HCT116 (cell line): Measurements from ENCODE around the gene ZSCAN16. TPM values are rescaled to one million over a fixed set of nuclear protein-coding genes. Genes with fewer than 3 reads are reported as not detected.

Experiments
- ATAC-seq: fragments of 200-7000 bp; cut with Tn5 transposase; 2 replicates; pipeline ENCODE4 v1.9.1; 2020; ENCODE audit warnings: mild to moderate bottlenecking, moderate library complexity
- BruUV-seq: library from RNA; stranded (reverse); fragments of 400-500 nt; replicated peaks from 2 replicates; lab custom pipeline; 2021; lab: Mats Ljungman, UMichigan
- CTCF ChIA-PET: fragments of 300-600 bp; sonication (Branson Sonifier 250); formaldehyde crosslinking; loops from one replicate; lab custom pipeline; 2021; ENCODE audit warnings: antibody characterized with exemption; lab: Charles Lee
- POLR2A ChIA-PET: fragments of 300-600, 350-600 bp; sonication (Branson Sonifier 250); formaldehyde crosslinking; loops from one replicate; lab custom pipeline; 2021; ENCODE audit warnings: antibody characterized with exemption; lab: Charles Lee
- RAD21 ChIA-PET, 2 experiments: fragments of 300-600 bp; sonication (Branson Sonifier 250); formaldehyde crosslinking; loops; one replicate each; lab custom pipeline; 2023; ENCODE audit warnings: low total read pairs in 2 of 2; ENCODE audit not compliant: uncharacterized antibody in 2 of 2, unreplicated experiment in 2 of 2, low non-redundant PET in 1 of 2; lab: Charles Lee
- DNase-seq: peaks from one replicate; pipeline ENCODE4 v3.0.0-alpha.2; 2010; ENCODE audit warnings: low read depth, low spot score
- H2AFZ ChIP-seq: fragments of 200-600 bp; shearing (Covaris generic), sonication (generic); 2 replicates; pipeline ENCODE4 v1.6.1; 2017; ENCODE audit warnings: low read depth, mixed run types, mixed read lengths, antibody characterized with exemption, low read length; ENCODE audit not compliant: poor library complexity, severe bottlenecking
- H3K27ac ChIP-seq: 2 replicates; pipeline ENCODE4 v1.5.1; 2012; ENCODE audit warnings: low read depth, low read length
- H3K27me3 ChIP-seq: fragments of 200-600 bp; sonication (generic); 2 replicates; pipeline ENCODE4 v1.6.1; 2016; ENCODE audit warnings: mixed run types, low read length, mixed read lengths; ENCODE audit not compliant: insufficient read depth
- H3K36me3 ChIP-seq, 2 experiments: fragments of 200-500 bp in 1 of 2; fragments of 200-600 bp in 1 of 2; sonication (Bioruptor generic) in 1 of 2; sonication (generic) in 1 of 2; 2 replicates each; pipeline versions ENCODE4 v1.5.1 to v1.6.1; 2014 to 2016; ENCODE audit warnings: low read length in 2 of 2, inconsistent platforms in 1 of 2, mixed read lengths in 1 of 2, mixed run types in 1 of 2; ENCODE audit not compliant: insufficient read depth in 2 of 2, control insufficient read depth in 1 of 2
- H3K4me1 ChIP-seq, 2 experiments: fragments of 200-600 bp in 1 of 2; sonication (generic) in 1 of 2; 2 replicates each; pipeline versions ENCODE4 v1.5.1 to v1.6.1; 2012 to 2017; ENCODE audit warnings: low read length in 2 of 2, inconsistent platforms in 1 of 2, mild to moderate bottlenecking in 1 of 2, mixed read lengths in 1 of 2, mixed run types in 1 of 2, moderate library complexity in 1 of 2; ENCODE audit not compliant: insufficient read depth in 2 of 2, control insufficient read depth in 1 of 2
- H3K4me2 ChIP-seq: fragments of 200-600 bp; sonication (generic); 2 replicates; pipeline ENCODE4 v1.6.1; 2017; ENCODE audit warnings: mixed run types, low read length, mixed read lengths
- H3K4me3 ChIP-seq, 2 experiments: fragments of 200-600 bp in 1 of 2; sonication (generic) in 1 of 2; replicated peaks in 1 of 2; 2 replicates each; pipeline ENCODE4 v1.5.1; 2011 to 2016; ENCODE audit warnings: low read length in 2 of 2, control low read depth in 1 of 2, low read depth in 1 of 2, mild to moderate bottlenecking in 1 of 2, mixed read lengths in 1 of 2, mixed run types in 1 of 2
- H3K79me2 ChIP-seq: fragments of 200-600 bp; sonication (generic); 2 replicates; pipeline ENCODE4 v1.6.1; 2017; ENCODE audit warnings: mild to moderate bottlenecking, mixed run types, low read length, moderate library complexity, mixed read lengths; ENCODE audit not compliant: insufficient read depth
- H3K9ac ChIP-seq: fragments of 200-600 bp; sonication (generic); 2 replicates; pipeline ENCODE4 v1.6.1; 2016; ENCODE audit warnings: low read length, mixed read lengths
- H3K9me2 ChIP-seq: fragments of 200-600 bp; sonication (generic), shearing (Covaris generic); 2 replicates; pipeline ENCODE4 v1.6.1; 2017; ENCODE audit warnings: mixed run types, mild to moderate bottlenecking, moderate library complexity; ENCODE audit not compliant: insufficient read depth
- H3K9me3 ChIP-seq, 2 experiments: fragments of 200-500 bp in 1 of 2; fragments of 200-600 bp in 1 of 2; sonication (Bioruptor generic) in 1 of 2; sonication (generic) in 1 of 2; 2 replicates each; pipeline ENCODE4 v1.6.1; 2014 to 2017; ENCODE audit warnings: low read length in 2 of 2, mixed read lengths in 2 of 2, inconsistent platforms in 1 of 2, low read depth in 1 of 2, mild to moderate bottlenecking in 1 of 2, mixed run types in 1 of 2, moderate library complexity in 1 of 2; ENCODE audit not compliant: control insufficient read depth in 1 of 2, insufficient read depth in 1 of 2
- H4K20me1 ChIP-seq: fragments of 200-600 bp; sonication (generic), shearing (Covaris generic); 2 replicates; pipeline ENCODE4 v1.6.1; 2017; ENCODE audit warnings: mixed run types, mild to moderate bottlenecking, moderate library complexity; ENCODE audit not compliant: insufficient read depth
- EGR1 ChIP-seq: IDR thresholded peaks from 2 replicates; pipeline ENCODE4 v1.6.1; 2012; ENCODE audit warnings: low read depth
- EZH2 ChIP-seq: fragments of 200-600 bp; sonication (generic); IDR thresholded peaks from 2 replicates; pipeline ENCODE4 v1.6.1; 2017; ENCODE audit warnings: antibody characterized with exemption, mixed run types
- JUND ChIP-seq: IDR thresholded peaks from 2 replicates; pipeline ENCODE4 v1.6.1; 2012
- POLR2A ChIP-seq: IDR thresholded peaks from 2 replicates; pipeline ENCODE4 v1.7.0; 2011; ENCODE audit warnings: borderline replicate concordance; ENCODE audit not compliant: insufficient read depth, insufficient read length; ENCODE audit errors: extremely low read depth
- RAD21 ChIP-seq: IDR thresholded peaks from 2 replicates; pipeline ENCODE4 v1.6.1; 2012; ENCODE audit warnings: low read depth, mild to moderate bottlenecking
- SIN3A ChIP-seq: IDR thresholded peaks from 2 replicates; pipeline ENCODE4 v1.6.1; 2012; ENCODE audit warnings: low read depth
- SRF ChIP-seq: IDR thresholded peaks from 2 replicates; pipeline ENCODE4 v1.6.1; 2012; ENCODE audit warnings: low read depth
- intact Hi-C: fragments of 100-400 bp; cut with micrococcal nuclease; formaldehyde crosslinking; loops from 2 replicates; pipeline ENCODE4 v1.10.0; 2022
- total RNA-seq: library from RNA; stranded (reverse); gene quantifications from one replicate; pipeline ENCODE4 v1.2.1, GENCODE V29; 2021; ENCODE audit not compliant: unreplicated experiment
- TF ChIP-seq, protein P1 (sequence below), 3 experiments: fragments of 200-600 bp in 1 of 3; sonication (generic) in 1 of 3; IDR thresholded peaks in 2 of 3; conservative IDR thresholded peaks in 1 of 3; 2 replicates each; pipeline ENCODE4 v1.5.1; 2012 to 2017; ENCODE audit warnings: low read depth in 2 of 3, low read length in 2 of 3, antibody characterized with exemption in 1 of 3, borderline replicate concordance in 1 of 3, control low read depth in 1 of 3, mild to moderate bottlenecking in 1 of 3, mixed read lengths in 1 of 3, mixed run types in 1 of 3, moderate library complexity in 1 of 3; ENCODE audit not compliant: insufficient read depth in 1 of 3
- TF ChIP-seq, protein P2 (sequence below): IDR thresholded peaks from 2 replicates; pipeline ENCODE4 v1.6.1; 2012
- TF ChIP-seq, protein P3 (sequence below): IDR thresholded peaks from 2 replicates; pipeline ENCODE4 v1.6.1; 2011; ENCODE audit warnings: mild to moderate bottlenecking, low read length, moderate library complexity; ENCODE audit not compliant: insufficient replicate concordance; ENCODE audit errors: extremely low read depth

The ZSCAN16 gene
- total RNA-seq, 1 experiment from 2014 or later, result 5.0 TPM

DNA sequence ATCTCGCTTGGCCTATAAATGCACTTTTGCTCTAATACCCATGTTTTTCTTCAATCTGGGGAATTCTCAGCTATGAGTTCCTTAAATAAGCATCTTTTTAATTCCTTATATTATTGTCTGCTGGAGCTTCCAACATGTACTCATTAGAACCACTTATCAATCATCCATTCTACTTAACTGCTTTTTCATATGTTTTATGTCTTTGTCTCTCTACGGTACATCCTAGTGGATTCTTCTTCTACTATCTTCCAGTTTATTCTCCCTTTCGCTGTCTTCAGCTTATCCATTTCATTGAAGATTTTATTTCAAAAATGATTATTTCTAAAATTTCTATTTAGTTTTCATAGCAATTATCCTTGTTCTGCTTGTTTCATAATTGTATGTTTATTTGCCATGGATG, 12.4 kb upstream of the ZSCAN16 start:
- RAD21 ChIA-PET, result no interaction called here
- Histone ChIP-seq H2AFZ (no peak overlapping the region), H3K9me2 (no peaks in the 10 kb centered on the region), H3K36me3 (peaks cover 4% of the 10 kb centered on the region in 2 experiments; a peak in 1 of 4 replicates), H4K20me1 (no peaks in the 10 kb centered on the region), H3K4me2 (no peak overlapping the region), H3K27ac (no peak overlapping the region), H3K4me3 (no peak overlapping the region), H3K27me3 (no peaks in the 10 kb centered on the region), H3K4me1 (no peaks in the 10 kb centered on the region), H3K9me3 (no peaks in the 10 kb centered on the region), H3K79me2 (no peaks in the 10 kb centered on the region), H3K9ac (no peak overlapping the region)
- intact Hi-C loops, result no loop called here
- POLR2A ChIA-PET, result interaction anchor here (0.9 kb wide), 1 partner anchor 12 kb away, joined by 3 read pairs; the partner anchor contains the start of gene ZSCAN16
- ATAC-seq (no peak), DNase-seq (no peak)
- BruUV-seq, result no TSS peak
- TF ChIP-seq RAD21 (no peak), SIN3A (no peak), EGR1 (no peak), POLR2A (no peak), JUND (no peak), SRF (no peak), EZH2 (no peak)
- TF ChIP-seq, protein P1, sequence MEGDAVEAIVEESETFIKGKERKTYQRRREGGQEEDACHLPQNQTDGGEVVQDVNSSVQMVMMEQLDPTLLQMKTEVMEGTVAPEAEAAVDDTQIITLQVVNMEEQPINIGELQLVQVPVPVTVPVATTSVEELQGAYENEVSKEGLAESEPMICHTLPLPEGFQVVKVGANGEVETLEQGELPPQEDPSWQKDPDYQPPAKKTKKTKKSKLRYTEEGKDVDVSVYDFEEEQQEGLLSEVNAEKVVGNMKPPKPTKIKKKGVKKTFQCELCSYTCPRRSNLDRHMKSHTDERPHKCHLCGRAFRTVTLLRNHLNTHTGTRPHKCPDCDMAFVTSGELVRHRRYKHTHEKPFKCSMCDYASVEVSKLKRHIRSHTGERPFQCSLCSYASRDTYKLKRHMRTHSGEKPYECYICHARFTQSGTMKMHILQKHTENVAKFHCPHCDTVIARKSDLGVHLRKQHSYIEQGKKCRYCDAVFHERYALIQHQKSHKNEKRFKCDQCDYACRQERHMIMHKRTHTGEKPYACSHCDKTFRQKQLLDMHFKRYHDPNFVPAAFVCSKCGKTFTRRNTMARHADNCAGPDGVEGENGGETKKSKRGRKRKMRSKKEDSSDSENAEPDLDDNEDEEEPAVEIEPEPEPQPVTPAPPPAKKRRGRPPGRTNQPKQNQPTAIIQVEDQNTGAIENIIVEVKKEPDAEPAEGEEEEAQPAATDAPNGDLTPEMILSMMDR (IDR thresholded peaks at IDR 0.05 in 2 of 3, conservative IDR thresholded peaks at IDR 0.05 in 1 of 3; ENCODE audit: borderline replicate concordance in 1 of 3, insufficient read depth in 1 of 3, low read depth in 2 of 3, low read length in 2 of 3), result no peak
- TF ChIP-seq, protein P2, sequence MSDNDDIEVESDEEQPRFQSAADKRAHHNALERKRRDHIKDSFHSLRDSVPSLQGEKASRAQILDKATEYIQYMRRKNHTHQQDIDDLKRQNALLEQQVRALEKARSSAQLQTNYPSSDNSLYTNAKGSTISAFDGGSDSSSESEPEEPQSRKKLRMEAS, result no peak
- TF ChIP-seq, protein P3, sequence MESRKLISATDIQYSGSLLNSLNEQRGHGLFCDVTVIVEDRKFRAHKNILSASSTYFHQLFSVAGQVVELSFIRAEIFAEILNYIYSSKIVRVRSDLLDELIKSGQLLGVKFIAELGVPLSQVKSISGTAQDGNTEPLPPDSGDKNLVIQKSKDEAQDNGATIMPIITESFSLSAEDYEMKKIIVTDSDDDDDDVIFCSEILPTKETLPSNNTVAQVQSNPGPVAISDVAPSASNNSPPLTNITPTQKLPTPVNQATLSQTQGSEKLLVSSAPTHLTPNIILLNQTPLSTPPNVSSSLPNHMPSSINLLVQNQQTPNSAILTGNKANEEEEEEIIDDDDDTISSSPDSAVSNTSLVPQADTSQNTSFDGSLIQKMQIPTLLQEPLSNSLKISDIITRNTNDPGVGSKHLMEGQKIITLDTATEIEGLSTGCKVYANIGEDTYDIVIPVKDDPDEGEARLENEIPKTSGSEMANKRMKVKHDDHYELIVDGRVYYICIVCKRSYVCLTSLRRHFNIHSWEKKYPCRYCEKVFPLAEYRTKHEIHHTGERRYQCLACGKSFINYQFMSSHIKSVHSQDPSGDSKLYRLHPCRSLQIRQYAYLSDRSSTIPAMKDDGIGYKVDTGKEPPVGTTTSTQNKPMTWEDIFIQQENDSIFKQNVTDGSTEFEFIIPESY, result no peak
- CTCF ChIA-PET, result no interaction called here
